ENCODE results near the gene COX6A2. TPM values are rescaled to one million over a fixed set of nuclear protein-coding genes. Genes with fewer than 3 reads are reported as not detected.

COX6A2 gene
- total RNA-seq, 1 donor = not detected

GRCh38 chr16:31414706-31415105 lies 13.5 kb downstream of the COX6A2 start:
- H2AFZ ChIP-seq (ENCODE audit: low read length) = no peak overlapping the region
- no peak overlapping the region for H3K4me2 ChIP-seq (ENCODE audit: insufficient read depth, low read length)
- H3K27me3 ChIP-seq (ENCODE audit: insufficient read depth, low read length) = peaks cover 6% of the 10 kb centered on the region
- H3K27ac ChIP-seq (ENCODE audit: low read depth, low read length) = no peak overlapping the region
- no peaks in the 10 kb centered on the region for H4K20me1 ChIP-seq (ENCODE audit: insufficient read depth, low read length)
- H3K9me3 ChIP-seq (ENCODE audit: low read depth, low read length) = no peaks in the 10 kb centered on the region
- DNase-seq (ENCODE audit: insufficient read length, low spot score, missing footprints) = no peak
- H3K4me1 ChIP-seq (ENCODE audit: insufficient read depth, low read length) = no peaks in the 10 kb centered on the region
- no peak for TF ChIP-seq CTCF (IDR thresholded peaks at IDR 0.05; ENCODE audit: extremely low read depth, low read depth, low read length)
- H3K36me3 ChIP-seq (ENCODE audit: insufficient read depth, low read length) = no peaks in the 10 kb centered on the region
- no peaks in the 10 kb centered on the region for H3K79me2 ChIP-seq (ENCODE audit: insufficient read depth, low read length)
- no peak overlapping the region for H3K4me3 ChIP-seq (ENCODE audit: insufficient read depth, low read length)

GRCh38 chr16:31413943-31414342 lies 14.2 kb downstream of the COX6A2 start:
- H3K27me3 ChIP-seq (ENCODE audit: insufficient read depth, low read length) = peaks cover 6% of the 10 kb centered on the region
- no peaks in the 10 kb centered on the region for H3K4me1 ChIP-seq (ENCODE audit: insufficient read depth, low read length)
- no peaks in the 10 kb centered on the region for H4K20me1 ChIP-seq (ENCODE audit: insufficient read depth, low read length)
- H3K4me3 ChIP-seq (ENCODE audit: insufficient read depth, low read length) = no peak overlapping the region
- no peaks in the 10 kb centered on the region for H3K79me2 ChIP-seq (ENCODE audit: insufficient read depth, low read length)
- no peak for TF ChIP-seq CTCF (IDR thresholded peaks at IDR 0.05; ENCODE audit: extremely low read depth, low read depth, low read length)
- no peaks in the 10 kb centered on the region for H3K9me3 ChIP-seq (ENCODE audit: low read depth, low read length)
- no peak overlapping the region for H3K27ac ChIP-seq (ENCODE audit: low read depth, low read length)
- H3K4me2 ChIP-seq (ENCODE audit: insufficient read depth, low read length) = no peak overlapping the region
- no peak overlapping the region for H2AFZ ChIP-seq (ENCODE audit: low read length)
- no peaks in the 10 kb centered on the region for H3K36me3 ChIP-seq (ENCODE audit: insufficient read depth, low read length)
- no peak for DNase-seq (ENCODE audit: insufficient read length, low spot score, missing footprints)

- H2AFZ ChIP-seq (ENCODE audit: low read length) = no peak overlapping the region
- TF ChIP-seq CTCF (IDR thresholded peaks at IDR 0.05; ENCODE audit: extremely low read depth, low read depth, low read length) = no peak
- H3K4me3 ChIP-seq (ENCODE audit: insufficient read depth, low read length) = no peak overlapping the region
- DNase-seq (ENCODE audit: insufficient read length, low spot score, missing footprints) = no peak
- no peak overlapping the region for H3K4me2 ChIP-seq (ENCODE audit: insufficient read depth, low read length)
- H3K36me3 ChIP-seq (ENCODE audit: insufficient read depth, low read length) = no peaks in the 10 kb centered on the region
- H3K27ac ChIP-seq (ENCODE audit: low read depth, low read length) = no peak overlapping the region
- H3K9me3 ChIP-seq (ENCODE audit: low read depth, low read length) = no peaks in the 10 kb centered on the region
- no peaks in the 10 kb centered on the region for H3K4me1 ChIP-seq (ENCODE audit: insufficient read depth, low read length)
- H4K20me1 ChIP-seq (ENCODE audit: insufficient read depth, low read length) = no peaks in the 10 kb centered on the region
- peaks cover 6% of the 10 kb centered on the region for H3K27me3 ChIP-seq (ENCODE audit: insufficient read depth, low read length)
- H3K79me2 ChIP-seq (ENCODE audit: insufficient read depth, low read length) = no peaks in the 10 kb centered on the region
Observed at GRCh38 chr16:31413381-31413780, 14.8 kb downstream of the COX6A2 start.

- Histone ChIP-seq H3K27me3 (ENCODE audit: insufficient read depth, low read length) (peaks cover 6% of the 10 kb centered on the region), H3K4me2 (ENCODE audit: insufficient read depth, low read length) (no peak overlapping the region), H3K4me1 (ENCODE audit: insufficient read depth, low read length) (no peaks in the 10 kb centered on the region), H2AFZ (ENCODE audit: low read length) (no peak overlapping the region), H3K4me3 (ENCODE audit: insufficient read depth, low read length) (no peak overlapping the region), H3K36me3 (ENCODE audit: insufficient read depth, low read length) (no peaks in the 10 kb centered on the region), H4K20me1 (ENCODE audit: insufficient read depth, low read length) (no peaks in the 10 kb centered on the region), H3K27ac (ENCODE audit: low read depth, low read length) (no peak overlapping the region), H3K9me3 (ENCODE audit: low read depth, low read length) (no peaks in the 10 kb centered on the region), H3K79me2 (ENCODE audit: insufficient read depth, low read length) (no peaks in the 10 kb centered on the region)
- TF ChIP-seq CTCF (IDR thresholded peaks at IDR 0.05; ENCODE audit: extremely low read depth, low read depth, low read length) = no peak
- no peak for DNase-seq (ENCODE audit: insufficient read length, low spot score, missing footprints)
Observed at GRCh38 chr16:31412750-31413149, 15.4 kb downstream of the COX6A2 start.

All from osteoblast (primary cell).